ENCODE measurements around the gene NEBL. TPM values are rescaled to one million over a fixed set of nuclear protein-coding genes. Genes with fewer than 3 reads are reported as not detected.

Gene NEBL
- total RNA-seq, 1 experiment from 2014 or later = 32.3 TPM

- POLR2A ChIA-PET = no interaction called here
These were observed 24.9 kb upstream of the NEBL start for GRCh38 chr10:20922033-20922432.

GRCh38 chr10:20920061-20920460, 22.9 kb upstream of the NEBL start:
- intact Hi-C loops (cut with micrococcal nuclease; ENCODE audit: unreplicated experiment) (no loop called here), in situ Hi-C loops (cut with HindIII; ENCODE audit: low pct_unique_long_range_greater_than_20kb, low sequenced_read_pairs) (no loop called here)
- Histone ChIP-seq H3K27ac (ENCODE audit: low read length) (no peak overlapping the region), H3K9me3 (ENCODE audit: control insufficient read depth, insufficient read depth, low read depth, low read length) (no peaks in the 10 kb centered on the region), H3K36me3 (ENCODE audit: control insufficient read depth, insufficient read depth, low read length) (no peaks in the 10 kb centered on the region), H3K27me3 (ENCODE audit: control insufficient read depth, insufficient read depth, low read length) (no peaks in the 10 kb centered on the region), H3K4me1 (ENCODE audit: control insufficient read depth, insufficient read depth, low read length) (no peaks in the 10 kb centered on the region), H3K4me3 (ENCODE audit: low read depth in 2 of 2, low read length in 2 of 2) (no peak overlapping the region)
- BruUV-seq (replicated peaks) = no TSS peak
- ATAC-seq (no peak), DNase-seq (ENCODE audit: low read depth, low spot score) (no peak)
- ChIA-PET CTCF (no interaction called here), POLR2A (no interaction called here)
- TF ChIP-seq POLR2AphosphoS5 (IDR thresholded peaks at IDR 0.05; ENCODE audit: low read depth, low read length) (no peak), SIN3A (IDR thresholded peaks at IDR 0.05; ENCODE audit: borderline replicate concordance, insufficient read depth, low read depth, low read length) (no peak), CTCF (IDR thresholded peaks at IDR 0.05) (no peak), REST (IDR thresholded peaks at IDR 0.05; ENCODE audit: insufficient read depth in 1 of 2, low read depth in 2 of 2, low read length in 1 of 2) (no peak), TCF7L2 (IDR thresholded peaks at IDR 0.05; ENCODE audit: low read depth, low read length) (no peak)

More at GRCh38 chr10:20922033-20922432, 24.9 kb upstream of the NEBL start:
- DNase-seq (ENCODE audit: low read depth, low spot score) = no peak
- CTCF ChIA-PET = no interaction called here
- in situ Hi-C loops (cut with HindIII; ENCODE audit: low pct_unique_long_range_greater_than_20kb, low sequenced_read_pairs) = no loop called here
- Histone ChIP-seq H3K4me3 (ENCODE audit: low read depth in 2 of 2, low read length in 2 of 2) (no peak overlapping the region), H3K36me3 (ENCODE audit: control insufficient read depth, insufficient read depth, low read length) (no peaks in the 10 kb centered on the region), H3K27ac (ENCODE audit: low read length) (no peak overlapping the region), H3K4me1 (ENCODE audit: control insufficient read depth, insufficient read depth, low read length) (no peaks in the 10 kb centered on the region), H3K9me3 (ENCODE audit: control insufficient read depth, insufficient read depth, low read depth, low read length) (no peaks in the 10 kb centered on the region), H3K27me3 (ENCODE audit: control insufficient read depth, insufficient read depth, low read length) (no peaks in the 10 kb centered on the region)
- ATAC-seq = no peak
- no peak for TF ChIP-seq REST (IDR thresholded peaks at IDR 0.05; ENCODE audit: insufficient read depth in 1 of 2, low read depth in 2 of 2, low read length in 1 of 2)
- TF ChIP-seq TCF7L2 (IDR thresholded peaks at IDR 0.05; ENCODE audit: low read depth, low read length) = no peak
- TF ChIP-seq SIN3A (IDR thresholded peaks at IDR 0.05; ENCODE audit: borderline replicate concordance, insufficient read depth, low read depth, low read length) = no peak
- TF ChIP-seq CTCF (IDR thresholded peaks at IDR 0.05) = no peak
- TF ChIP-seq POLR2AphosphoS5 (IDR thresholded peaks at IDR 0.05; ENCODE audit: low read depth, low read length) = no peak
- intact Hi-C loops (cut with micrococcal nuclease; ENCODE audit: unreplicated experiment) = no loop called here
- no TSS peak for BruUV-seq (replicated peaks)

All from Panc1 (cell line).